HEK293T (cell line): ENCODE measurements around the gene TPK1.

Experiments
- BHLHE40 ChIP-seq: fragments of 450-650 bp; IDR thresholded peaks from 2 replicates; pipeline ENCODE4 v1.6.1; 2016; ENCODE audit warnings: mild to moderate bottlenecking, moderate library complexity, borderline replicate concordance
- FOXA1 ChIP-seq: fragments of 450-650 bp; IDR thresholded peaks from 2 replicates; pipeline ENCODE4 v1.6.1; 2016; ENCODE audit warnings: mild to moderate bottlenecking
- FOXM1 ChIP-seq: fragments of 450-650 bp; IDR thresholded peaks from 2 replicates; pipeline ENCODE4 v1.6.1; 2017; ENCODE audit warnings: mild to moderate bottlenecking, borderline replicate concordance
- HDGF ChIP-seq: fragments of 450-650 bp; IDR thresholded peaks from 2 replicates; pipeline ENCODE4 v1.6.1; 2017; ENCODE audit warnings: antibody characterized with exemption, borderline replicate concordance
- L3MBTL2 ChIP-seq: fragments of 450-650 bp; conservative IDR thresholded peaks from 2 replicates; pipeline ENCODE4 v1.6.1; 2016; ENCODE audit warnings: mild to moderate bottlenecking
- LEF1 ChIP-seq: fragments of 450-650 bp; IDR thresholded peaks from 2 replicates; pipeline ENCODE4 v1.6.1; 2017; ENCODE audit warnings: mild to moderate bottlenecking, borderline replicate concordance
- NFRKB ChIP-seq: fragments of 450-650 bp; IDR thresholded peaks from 2 replicates; pipeline ENCODE4 v1.6.1; 2016; ENCODE audit warnings: mild to moderate bottlenecking, moderate library complexity
- PKNOX1 ChIP-seq: fragments of 450-650 bp; IDR thresholded peaks from 2 replicates; pipeline ENCODE4 v1.6.1; 2016
- SP1 ChIP-seq: fragments of 450-650 bp; IDR thresholded peaks from 2 replicates; pipeline ENCODE4 v1.6.1; 2017
- SUZ12 ChIP-seq: fragments of 450-650 bp; IDR thresholded peaks from 2 replicates; pipeline ENCODE4 v1.6.1; 2016; ENCODE audit warnings: mild to moderate bottlenecking
- TARDBP ChIP-seq: fragments of 450-650 bp; IDR thresholded peaks from 2 replicates; pipeline ENCODE4 v1.6.1; 2016
- ZNF384 ChIP-seq: fragments of 450-650 bp; IDR thresholded peaks from 2 replicates; pipeline ENCODE4 v1.6.1; 2016

- no peak for TF ChIP-seq PKNOX1
- no peak for TF ChIP-seq FOXM1
- no peak for TF ChIP-seq FOXA1
- no peak for TF ChIP-seq SUZ12
- no peak for TF ChIP-seq TARDBP
- TF ChIP-seq ZNF384, result no peak
- no peak for TF ChIP-seq SP1
- TF ChIP-seq BHLHE40, result no peak
- TF ChIP-seq NFRKB, result no peak
- TF ChIP-seq HDGF, result no peak
- no peak for TF ChIP-seq LEF1
- no peak for TF ChIP-seq L3MBTL2
These were observed 332.6 kb downstream of the TPK1 start for GRCh38 chr7:144503215-144503614.
